IMR-90 (cell line): ENCODE measurements around the gene ARRDC1. TPM values are rescaled to one million over a fixed set of nuclear protein-coding genes. Genes with fewer than 3 reads are reported as not detected.
A peak's percentile ranks its signal among the peaks of the same experiment; 100 is the strongest.

Experiments used
- ATAC-seq: fragments of 200-7000 bp; cut with Tn5 transposase; 2 replicates; pipeline ENCODE4 v1.9.1; 2020; ENCODE audit warnings: low read depth, mild to moderate bottlenecking, moderate library complexity
- BruUV-seq: library from RNA; stranded (reverse); fragments of 400-500 nt; replicated peaks from 2 replicates; lab custom pipeline; 2021; lab: Mats Ljungman, UMichigan
- CTCF ChIA-PET: fragments of 300-600 bp; formaldehyde crosslinking; extraction: SDS; loops from one replicate; lab custom pipeline; 2021; ENCODE audit warnings: antibody characterized with exemption; lab: Yijun Ruan, JAX
- POLR2A ChIA-PET: fragments of 300-600 bp; sonication (Branson Sonifier 250); formaldehyde crosslinking; loops from one replicate; lab custom pipeline; 2022; ENCODE audit warnings: antibody characterized with exemption; ENCODE audit not compliant: unreplicated experiment; lab: Charles Lee
- DNase-seq: peaks from one replicate; pipeline ENCODE4 v3.0.0; 2013
- H2AFZ ChIP-seq: replicated peaks from 2 replicates; pipeline ENCODE3; 2013; ENCODE audit warnings: low read length, mild to moderate bottlenecking; ENCODE audit not compliant: poor library complexity
- H2AK5ac ChIP-seq: 2 replicates; pipeline ENCODE4 v1.6.1; 2013; ENCODE audit warnings: low read depth, low read length, inconsistent platforms
- H2AK9ac ChIP-seq: replicated peaks from 2 replicates; pipeline ENCODE3; 2013; ENCODE audit warnings: mild to moderate bottlenecking, low read depth, low read length, moderate library complexity; ENCODE audit not compliant: poor library complexity
- H2BK120ac ChIP-seq: 2 replicates; pipeline ENCODE4 v1.6.1; 2013; ENCODE audit warnings: low read depth, low read length, inconsistent platforms
- H2BK15ac ChIP-seq: 3 replicates; pipeline ENCODE4 v1.6.1; 2013; ENCODE audit warnings: low read depth, low read length, inconsistent platforms
- H2BK20ac ChIP-seq: 2 replicates; pipeline ENCODE4 v1.6.1; 2013; ENCODE audit warnings: low read depth, mild to moderate bottlenecking, inconsistent platforms, low read length, moderate library complexity
- H2BK5ac ChIP-seq: 2 replicates; pipeline ENCODE4 v1.6.1; 2013; ENCODE audit warnings: mild to moderate bottlenecking, low read depth, low read length, inconsistent platforms; ENCODE audit not compliant: poor library complexity, severe bottlenecking
- H3K14ac ChIP-seq: replicated peaks from 2 replicates; pipeline ENCODE4 v1.6.1; 2013; ENCODE audit warnings: low read depth, low read length, inconsistent platforms
- H3K18ac ChIP-seq: 2 replicates; pipeline ENCODE4 v1.6.1; 2013; ENCODE audit warnings: low read depth, low read length, control low read depth
- H3K23ac ChIP-seq: 2 replicates; pipeline ENCODE4 v1.6.1; 2013; ENCODE audit warnings: low read depth, low read length, inconsistent platforms
- H3K27ac ChIP-seq: 2 replicates; pipeline ENCODE4 v1.5.1; 2013; ENCODE audit warnings: mild to moderate bottlenecking, control low read depth, low read length; ENCODE audit not compliant: insufficient read depth
- H3K27me3 ChIP-seq: 2 replicates; pipeline ENCODE4 v1.6.1; 2013; ENCODE audit warnings: low read length; ENCODE audit not compliant: control insufficient read depth, insufficient read depth
- H3K36me3 ChIP-seq: 2 replicates; pipeline ENCODE4 v1.6.1; 2013; ENCODE audit warnings: low read length, mixed read lengths; ENCODE audit not compliant: control insufficient read depth, insufficient read depth
- H3K4ac ChIP-seq: 2 replicates; pipeline ENCODE4 v1.6.1; 2013; ENCODE audit warnings: low read depth, low read length, inconsistent platforms
- H3K4me1 ChIP-seq: 2 replicates; pipeline ENCODE4 v1.6.1; 2013; ENCODE audit warnings: low read length, mixed read lengths; ENCODE audit not compliant: control insufficient read depth, insufficient read depth
- H3K4me2 ChIP-seq: 2 replicates; pipeline ENCODE4 v1.6.1; 2013; ENCODE audit warnings: low read depth, mild to moderate bottlenecking, control low read depth, low read length, moderate library complexity
- H3K4me3 ChIP-seq: 2 replicates; pipeline ENCODE4 v1.5.1; 2013; ENCODE audit warnings: low read depth, mild to moderate bottlenecking, control low read depth, low read length, moderate library complexity; ENCODE audit not compliant: insufficient read depth
- H3K56ac ChIP-seq: 2 replicates; pipeline ENCODE4 v1.6.1; 2013; ENCODE audit warnings: low read length, inconsistent platforms; ENCODE audit not compliant: insufficient read depth; ENCODE audit errors: extremely low read depth
- H3K79me1 ChIP-seq, 2 experiments: 2 replicates each; pipeline ENCODE4 v1.6.1; 2013; ENCODE audit warnings: low read length in 2 of 2, inconsistent platforms in 1 of 2, low read depth in 1 of 2
- H3K9ac ChIP-seq: 2 replicates; pipeline ENCODE4 v1.6.1; 2013; ENCODE audit warnings: low read depth, low read length, control low read depth
- H3K9me1 ChIP-seq: 2 replicates; pipeline ENCODE4 v1.6.1; 2013; ENCODE audit warnings: low read length, inconsistent platforms; ENCODE audit not compliant: insufficient read depth
- H3K9me3 ChIP-seq: 2 replicates; pipeline ENCODE4 v1.6.1; 2013; ENCODE audit warnings: low read length; ENCODE audit not compliant: control insufficient read depth, insufficient read depth
- H4K20me1 ChIP-seq: 2 replicates; pipeline ENCODE4 v1.6.1; 2013; ENCODE audit warnings: low read length, inconsistent platforms; ENCODE audit not compliant: insufficient read depth
- H4K5ac ChIP-seq: 2 replicates; pipeline ENCODE4 v1.6.1; 2013; ENCODE audit warnings: mild to moderate bottlenecking, low read depth, low read length, control low read depth
- H4K8ac ChIP-seq, 2 experiments: 2 replicates each; pipeline ENCODE4 v1.6.1; 2013; ENCODE audit warnings: low read depth in 2 of 2, low read length in 2 of 2, control low read depth in 1 of 2, inconsistent platforms in 1 of 2
- H4K91ac ChIP-seq: 2 replicates; pipeline ENCODE4 v1.6.1; 2013; ENCODE audit warnings: low read depth, low read length, inconsistent platforms; ENCODE audit not compliant: insufficient read depth
- BHLHE40 ChIP-seq: fragments of 150-350 bp; IDR thresholded peaks from 2 replicates; pipeline ENCODE4 v1.6.1; 2016; ENCODE audit warnings: mild to moderate bottlenecking, low read depth, low read length
- MAFK ChIP-seq: IDR thresholded peaks from 2 replicates; pipeline ENCODE4 v1.6.1; 2012; ENCODE audit warnings: low read depth, low read length, improper control_type of control experiment
- MAZ ChIP-seq: IDR thresholded peaks from 2 replicates; pipeline ENCODE4 v1.6.1; 2012; ENCODE audit warnings: low read depth, mild to moderate bottlenecking, low read length, improper control_type of control experiment, moderate library complexity, borderline replicate concordance
- MXI1 ChIP-seq: IDR thresholded peaks from 2 replicates; pipeline ENCODE4 v1.6.1; 2012; ENCODE audit warnings: low read depth, mild to moderate bottlenecking, low read length, moderate library complexity, borderline replicate concordance
- NFE2L2 ChIP-seq: fragments of 150-350 bp; IDR thresholded peaks from 2 replicates; pipeline ENCODE4 v1.6.1; 2016; ENCODE audit warnings: low read depth, mild to moderate bottlenecking, low read length
- WGBS, 2 experiments: methylation state at CpG; one replicate each; pipeline versions ENCODE4 v1.1.5 to v1.1.7; 2013; ENCODE audit warnings: missing lambda C conversion rate in 2 of 2; ENCODE audit not compliant: insufficient read length in 1 of 2; ENCODE audit errors: extremely low coverage in 2 of 2; 5-methylcytosine and 5-hydroxymethylcytosine counted together
- dilution Hi-C: fragments of 300-500 bp; cut with HindIII; formaldehyde crosslinking; loops from one replicate; pipeline ENCODE4 v1.14.3; 2018; ENCODE audit warnings: low sequenced_read_pairs; ENCODE audit not compliant: unreplicated experiment
- in situ Hi-C: fragments of 300-500 bp; cut with MboI; formaldehyde crosslinking; loops from 3 replicates; pipeline ENCODE4 v1.14.3; 2019; ENCODE audit warnings: low sequenced_read_pairs, inconsistent platforms, mixed read lengths
- intact Hi-C: fragments of 100-400 bp; cut with micrococcal nuclease; formaldehyde crosslinking; loops from 2 replicates; pipeline ENCODE4 v1.10.0; 2022
- polyA plus RNA-seq, 3 experiments: library from polyadenylated mRNA; depleted of rRNA; stranded (reverse); fragments of >200 nt; gene quantifications; 2 replicates each; pipeline ENCODE4 v1.2.3, GENCODE V29; 2012; ENCODE audit warnings: low replicate concordance in 1 of 3
- total RNA-seq: library from RNA; depleted of rRNA; stranded (reverse); fragments of >200 nt; gene quantifications from 2 replicates; pipeline ENCODE4 v1.2.3, GENCODE V29; 2012

The ARRDC1 gene
- total and polyA plus RNA-seq, 2 of the 4 experiments (the other 2 are of a cell fraction) = 7.7 to 41.4 TPM

DNA sequence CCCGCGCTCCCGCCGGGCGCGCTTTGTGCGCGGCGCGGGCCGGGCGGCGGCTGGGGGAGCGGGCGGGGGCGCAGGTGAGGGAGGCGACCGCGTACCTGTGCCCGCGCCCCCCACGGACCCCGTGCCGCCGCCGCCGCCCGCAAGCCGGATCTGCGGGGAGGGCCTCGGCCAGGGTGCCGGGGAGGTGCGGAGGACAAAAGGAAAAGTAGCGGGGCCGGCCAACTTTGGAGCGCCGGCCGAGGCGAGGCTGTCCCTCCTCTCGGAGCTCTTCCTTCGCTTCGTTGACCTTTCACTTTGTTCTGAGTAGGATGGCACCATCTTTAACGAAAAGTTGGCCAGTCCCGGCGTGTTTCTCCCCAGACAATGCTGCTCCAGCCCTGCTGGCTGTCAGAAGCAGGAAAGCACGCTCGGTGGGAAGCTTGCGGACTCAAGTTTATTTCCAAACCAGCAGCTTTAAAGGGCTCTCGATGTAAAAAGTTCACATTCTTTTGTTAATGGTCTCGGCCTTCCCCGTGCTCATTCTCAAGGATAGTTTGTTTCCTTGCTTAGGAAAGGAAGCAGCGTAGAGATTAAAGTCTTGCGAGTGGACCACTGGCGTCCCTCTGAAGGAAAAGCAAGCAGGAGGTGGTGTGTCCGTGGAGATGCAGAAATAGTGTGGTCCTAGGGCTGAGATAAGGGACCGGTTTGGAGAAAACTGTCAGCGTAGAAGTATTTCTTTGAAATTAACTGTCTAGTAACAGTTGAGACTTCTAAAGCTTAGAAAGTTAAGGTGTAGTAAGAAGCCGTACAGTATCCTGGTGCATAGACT lies 14.0 kb downstream of the ARRDC1 start:
- intact Hi-C loops = no loop called here
- Histone ChIP-seq H3K56ac (peak overlapping the region; percentile 55), H3K14ac (peak overlapping the region; percentile 59), H2BK15ac (no peak overlapping the region), H4K91ac (no peak overlapping the region; the same call in none of the 2 replicates), H2BK120ac (no peak overlapping the region), H3K23ac (peak overlapping the region; percentile 26), H2BK20ac (no peak overlapping the region), H3K9me1 (peaks cover 14% of the 10 kb centered on the region), H3K4me3 (peak overlapping the region; percentile 93), H3K27ac (peak overlapping the region; percentile 95), H3K79me1 (peaks cover 22 to 65% of the 10 kb centered on the region in 2 experiments), H3K27me3 (no peaks in the 10 kb centered on the region), H2AFZ (peak overlapping the region; percentile 87), H3K4me2 (peak overlapping the region; percentile 99), H3K18ac (peak overlapping the region; percentile 70; the same call in 1 of the 2 replicates), H3K36me3 (peaks cover 23% of the 10 kb centered on the region), H4K5ac (peak overlapping the region; percentile 1; the same call in 1 of the 2 replicates), H3K4me1 (peaks cover 11% of the 10 kb centered on the region), H3K4ac (peak overlapping the region; percentile 67), H3K9me3 (no peaks in the 10 kb centered on the region), H4K20me1 (peaks cover 54% of the 10 kb centered on the region), H2AK5ac (peak overlapping the region; percentile 6), H3K9ac (peak overlapping the region; percentile 100), H4K8ac (peak overlapping the region; percentile 13 to 57; a peak in 1 of 4 replicates), H2AK9ac (peak overlapping the region; percentile 93), H2BK5ac (peak overlapping the region; percentile 57)
- ATAC-seq (peak; percentile 15), DNase-seq (peak; percentile 36)
- dilution Hi-C loops = no loop called here
- CTCF ChIA-PET = no interaction called here
- BruUV-seq = no TSS peak
- WGBS, 2 experiments = 0% methylated on average over 37 of the region's 58 CpGs; no CpG with 5 or more reads in 1 of the 2 experiments
- POLR2A ChIA-PET = no interaction called here
- TF ChIP-seq NFE2L2 = no peak
- TF ChIP-seq MAZ = no peak
- no peak; the same call in 1 of the 2 replicates for TF ChIP-seq BHLHE40
- TF ChIP-seq MXI1 = peak; percentile 92
- no peak for TF ChIP-seq MAFK
- in situ Hi-C loops = no loop called here
